Activated CD4-positive, CD25-positive, alpha-beta regulatory T cell (primary cell): ENCODE data around the gene UFD1.

Source experiments
- DNase-seq, 4 experiments: peaks; one replicate each; lab custom pipeline; 2025; lab: John Stamatoyannopoulos, UW

The UFD1 gene, protein sequence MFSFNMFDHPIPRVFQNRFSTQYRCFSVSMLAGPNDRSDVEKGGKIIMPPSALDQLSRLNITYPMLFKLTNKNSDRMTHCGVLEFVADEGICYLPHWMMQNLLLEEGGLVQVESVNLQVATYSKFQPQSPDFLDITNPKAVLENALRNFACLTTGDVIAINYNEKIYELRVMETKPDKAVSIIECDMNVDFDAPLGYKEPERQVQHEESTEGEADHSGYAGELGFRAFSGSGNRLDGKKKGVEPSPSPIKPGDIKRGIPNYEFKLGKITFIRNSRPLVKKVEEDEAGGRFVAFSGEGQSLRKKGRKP

DNA sequence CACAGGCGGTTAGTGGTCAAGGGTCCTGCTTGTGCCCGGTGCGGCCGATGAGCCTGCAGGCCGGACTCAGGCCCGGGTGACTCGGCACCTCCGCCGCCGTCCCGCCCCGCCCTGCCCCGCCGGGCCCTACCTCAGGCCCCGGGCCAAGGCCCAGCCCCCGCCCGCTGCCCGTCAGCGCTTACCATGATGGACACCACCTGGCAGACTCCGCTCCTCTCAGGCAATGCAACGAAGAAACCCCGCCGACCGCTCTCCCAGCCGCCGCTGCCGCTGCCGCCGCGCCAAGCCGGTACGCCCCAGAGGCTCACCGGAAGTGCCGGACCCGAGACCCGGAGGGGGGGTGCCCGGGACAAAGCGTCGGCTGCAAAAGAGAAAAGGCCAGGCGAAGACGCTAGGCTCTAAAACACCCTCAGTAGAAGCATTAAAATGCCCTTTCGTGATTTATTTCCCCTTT is at the start of gene UFD1:
TSS of gene UFD1 (minus strand) at position 293 of the 454 bp plus-strand sequence. CDS start at position 185, 108 bp downstream.
- DNase-seq: peak; percentile 59 to 70 (median 61)

DNA sequence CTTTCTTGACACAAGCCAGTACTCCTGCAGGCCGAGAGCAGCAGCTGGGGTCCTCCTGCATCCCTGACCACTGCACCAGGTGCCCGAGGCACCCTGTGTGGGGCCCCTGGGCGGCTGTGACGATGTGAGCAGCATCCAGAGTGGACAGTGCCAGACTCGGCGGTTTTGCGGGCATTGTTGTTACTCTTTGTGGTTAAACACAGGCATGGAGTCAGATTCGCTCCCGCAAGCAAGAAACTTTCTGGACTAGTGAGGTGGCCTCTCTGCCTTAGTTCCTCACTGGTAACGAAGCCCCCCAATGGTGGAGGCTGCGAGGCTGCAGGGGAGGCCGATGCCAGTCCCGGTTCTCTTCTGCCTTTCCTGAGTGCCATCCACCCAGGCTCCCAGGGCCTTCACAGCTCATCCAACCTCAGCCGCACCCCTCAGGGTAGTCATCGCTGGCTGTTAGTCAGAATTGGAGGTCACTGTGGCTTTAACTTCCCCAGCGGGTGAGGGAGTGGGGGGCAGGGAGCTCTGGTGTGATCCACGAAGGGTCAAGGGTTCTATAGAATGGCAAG is 48.9 kb upstream of the UFD1 start:
- no peak for DNase-seq

DNA sequence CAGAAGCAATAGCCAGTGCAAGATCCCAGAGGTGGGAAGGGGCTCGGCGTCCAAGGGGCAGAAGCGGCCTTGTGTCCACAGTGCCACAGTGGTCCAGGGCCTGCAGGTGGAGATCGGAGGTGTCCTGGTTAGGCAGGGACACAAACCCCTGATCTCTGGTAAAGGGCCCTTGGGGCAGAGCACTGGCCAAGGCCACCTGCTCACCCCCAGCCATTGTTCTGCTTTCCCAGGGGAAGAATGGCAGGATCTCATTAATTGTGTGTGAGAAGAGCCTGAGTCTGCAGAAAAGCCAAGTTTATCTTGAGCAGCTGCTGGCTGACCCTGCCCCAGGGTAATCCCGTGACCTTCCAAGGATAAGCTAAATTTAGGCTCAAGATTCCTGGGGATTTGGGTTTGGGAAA is 48.3 kb upstream of the UFD1 start:
- no peak for DNase-seq

DNA sequence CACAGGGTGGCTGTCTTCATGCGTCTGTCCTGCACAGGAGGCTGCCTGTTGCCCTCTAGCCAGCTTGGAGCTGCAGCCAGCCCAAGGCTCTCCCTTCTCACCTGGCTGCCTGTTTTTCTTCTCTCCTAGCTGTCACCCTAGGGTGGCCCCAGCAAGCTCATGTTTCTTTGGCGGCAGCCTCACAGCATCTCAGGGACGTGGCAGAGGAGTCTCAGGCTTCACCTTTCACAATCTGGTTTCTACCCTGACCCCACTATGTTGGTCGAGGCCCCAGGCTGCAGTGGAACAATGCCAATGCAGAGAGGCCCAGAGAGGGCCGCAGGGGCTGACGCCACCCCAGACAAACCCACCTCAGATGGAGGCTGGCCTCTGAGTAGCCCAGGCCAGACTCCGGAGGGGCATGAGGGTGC is 47.7 kb upstream of the UFD1 start:
- no peak for DNase-seq

DNA sequence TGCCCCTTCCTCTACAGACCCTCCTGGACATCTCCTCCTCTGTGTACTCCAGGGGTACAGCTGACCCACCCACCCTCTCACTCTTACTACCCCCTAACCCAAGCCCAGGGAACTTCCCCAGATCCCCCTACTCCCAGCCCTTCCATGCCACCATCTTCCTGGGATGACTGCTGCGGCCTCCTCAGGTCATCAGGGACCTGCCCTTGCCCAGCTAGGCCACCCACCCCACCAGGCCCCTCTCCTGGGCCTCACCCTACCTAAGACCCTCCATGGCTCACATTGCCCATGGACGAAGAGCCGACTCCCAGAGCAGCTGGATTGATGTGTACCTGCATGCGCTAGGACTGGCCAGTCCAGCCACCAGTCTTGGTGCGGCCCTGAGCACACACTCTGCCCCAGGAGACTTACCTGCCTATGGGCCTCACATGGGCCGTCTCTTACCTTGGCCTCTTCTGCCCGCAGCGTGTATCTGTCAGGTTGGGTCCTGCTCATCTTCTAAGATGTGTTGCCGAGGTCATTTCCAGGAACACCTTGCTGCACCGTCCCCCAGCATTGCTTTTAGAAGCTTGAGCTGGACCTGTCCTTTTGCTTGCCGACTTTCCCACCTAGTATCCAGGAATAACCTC is 47.2 kb upstream of the UFD1 start:
- no peak for DNase-seq

DNA sequence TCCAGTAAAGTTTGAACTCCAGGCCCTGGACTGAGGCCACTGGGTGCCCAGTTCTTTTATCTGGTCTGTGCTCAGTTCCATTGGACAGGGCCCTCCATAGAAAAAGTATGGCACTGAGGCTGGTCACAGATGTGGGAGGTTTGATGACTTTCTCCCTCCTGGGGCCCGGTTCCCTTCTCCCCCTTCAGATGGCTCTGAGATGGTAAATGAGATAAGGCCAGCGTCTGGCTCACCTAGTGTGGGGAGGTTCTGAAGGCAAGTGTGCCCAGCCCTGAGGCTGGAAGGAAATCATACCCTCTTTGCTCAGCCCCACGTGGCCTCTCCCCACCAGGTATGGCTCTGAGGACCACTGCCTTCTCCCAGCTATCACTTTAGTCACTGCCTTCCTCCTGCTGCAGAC is 46.7 kb upstream of the UFD1 start:
- no peak for DNase-seq

DNA sequence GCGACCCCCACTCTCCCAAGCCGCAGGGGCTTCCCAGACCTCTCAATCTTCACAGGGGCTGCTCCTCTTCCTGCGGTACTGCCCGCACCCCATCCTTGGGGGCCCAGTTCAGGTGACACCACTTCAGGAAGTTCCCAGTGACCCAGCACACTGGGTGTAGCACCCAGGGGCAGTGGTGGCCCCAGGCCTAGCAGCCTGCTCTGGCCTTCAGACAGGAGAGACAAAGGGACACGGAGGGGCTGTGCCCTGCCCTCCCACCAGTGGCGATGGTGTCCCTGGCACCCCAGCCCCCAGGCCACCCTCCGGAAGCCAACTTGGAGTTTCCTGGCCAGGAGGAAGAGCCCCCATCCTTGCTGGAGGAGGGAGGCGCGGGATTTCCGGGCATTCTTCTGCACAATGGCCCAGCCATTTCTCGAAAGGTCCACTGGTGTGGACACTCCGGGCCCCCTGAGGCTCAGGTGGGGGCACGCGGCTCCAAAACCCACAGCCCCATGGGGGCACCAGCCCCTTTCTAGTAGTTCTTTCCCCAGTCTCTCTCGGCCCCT is 46.2 kb upstream of the UFD1 start:
- no peak for DNase-seq

DNA sequence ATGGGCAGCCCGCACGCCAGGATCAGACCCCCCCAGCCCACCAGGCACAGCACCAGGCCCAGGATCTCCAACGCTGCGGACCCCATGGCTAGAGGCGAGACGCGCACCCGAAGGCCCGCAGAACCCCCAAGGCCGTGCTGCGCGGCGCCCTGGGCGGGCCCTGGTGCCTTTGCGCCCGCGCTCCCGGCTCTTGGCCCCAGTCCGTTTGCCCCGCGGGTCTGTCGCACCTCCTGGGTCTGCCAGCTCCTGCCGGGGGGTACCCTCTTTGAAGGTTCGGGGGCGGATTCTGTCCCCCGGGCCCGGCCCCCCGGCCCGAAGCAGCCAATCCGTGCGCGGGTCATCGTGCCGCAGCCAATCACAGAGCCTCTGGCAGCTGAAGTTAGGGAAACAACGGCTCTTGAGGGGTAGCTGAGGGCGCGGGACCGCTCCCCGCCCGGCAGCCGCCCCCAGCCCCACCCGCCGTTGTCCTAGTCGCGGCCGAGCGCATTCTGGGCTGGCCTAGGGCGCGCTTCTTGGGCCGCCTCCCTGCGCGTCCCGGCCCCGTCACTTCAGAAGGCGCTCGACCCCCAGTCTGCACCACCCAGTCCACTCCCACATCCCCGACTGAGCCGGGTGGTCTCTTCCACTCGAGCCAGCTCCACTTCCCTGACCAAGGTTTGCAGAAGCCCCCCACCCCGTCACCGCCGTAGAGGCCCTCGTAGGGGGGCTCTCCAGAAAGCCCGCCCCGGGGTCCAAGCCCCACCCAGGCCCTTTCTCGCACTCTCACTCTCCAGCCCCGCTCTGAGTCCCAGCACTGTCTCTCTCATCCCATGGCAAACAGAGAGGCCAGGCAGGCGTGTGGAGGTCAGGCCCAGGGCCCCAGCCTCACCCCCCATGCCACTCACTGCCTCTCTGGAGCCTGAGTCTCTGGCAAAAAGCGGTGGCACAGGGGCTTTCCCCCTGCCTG is 45.5 kb upstream of the UFD1 start, which contains the start of gene CLDN5:
TSS of gene CLDN5 (minus strand) at position 241 of the 946 bp plus-strand sequence. CDS start at position 86, 155 bp downstream.
- DNase-seq: no peak

DNA sequence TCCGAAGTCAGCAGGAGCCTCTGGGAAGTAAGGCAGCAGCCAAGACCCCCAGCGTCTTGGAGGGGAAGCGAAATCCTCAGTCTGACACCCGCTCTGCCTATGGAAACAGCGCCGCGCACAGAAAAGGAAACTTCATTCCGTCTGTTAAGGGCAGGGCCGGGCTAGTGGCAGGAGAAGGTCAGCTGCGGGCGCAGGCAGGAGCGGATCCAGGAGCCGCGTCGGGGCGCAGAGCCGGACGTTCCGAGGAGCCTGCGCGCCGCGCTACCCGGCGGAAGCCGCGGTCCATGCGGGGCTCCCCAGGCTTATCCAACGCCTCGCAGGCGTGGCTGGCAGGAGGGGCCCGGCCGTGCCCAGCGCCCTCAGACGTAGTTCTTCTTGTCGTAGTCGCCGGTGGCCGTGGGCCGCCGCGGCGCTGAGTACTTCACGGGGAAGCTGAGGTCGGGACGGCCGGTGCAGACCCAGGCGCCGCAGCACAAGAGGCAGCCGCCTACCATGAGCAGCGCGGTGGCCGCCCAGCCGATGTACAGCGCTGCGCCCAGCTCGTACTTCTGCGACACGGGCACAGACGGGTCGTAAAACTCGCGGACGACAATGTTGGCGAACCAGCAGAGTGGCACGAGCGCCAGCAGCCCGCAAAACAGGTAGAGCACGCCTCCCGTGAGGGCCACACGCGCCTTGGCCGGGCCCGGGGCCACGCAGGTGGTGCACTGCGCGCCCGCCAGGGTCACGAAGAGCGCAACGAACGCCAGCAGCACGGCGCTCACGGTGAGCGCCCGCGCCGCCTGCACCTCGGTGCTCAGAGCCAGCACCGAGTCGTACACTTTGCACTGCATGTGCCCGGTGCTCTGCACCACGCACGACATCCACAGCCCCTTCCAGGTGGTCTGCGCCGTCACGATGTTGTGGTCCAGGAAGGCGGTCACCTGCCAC is 44.5 kb upstream of the UFD1 start:
- no peak for DNase-seq

DNA sequence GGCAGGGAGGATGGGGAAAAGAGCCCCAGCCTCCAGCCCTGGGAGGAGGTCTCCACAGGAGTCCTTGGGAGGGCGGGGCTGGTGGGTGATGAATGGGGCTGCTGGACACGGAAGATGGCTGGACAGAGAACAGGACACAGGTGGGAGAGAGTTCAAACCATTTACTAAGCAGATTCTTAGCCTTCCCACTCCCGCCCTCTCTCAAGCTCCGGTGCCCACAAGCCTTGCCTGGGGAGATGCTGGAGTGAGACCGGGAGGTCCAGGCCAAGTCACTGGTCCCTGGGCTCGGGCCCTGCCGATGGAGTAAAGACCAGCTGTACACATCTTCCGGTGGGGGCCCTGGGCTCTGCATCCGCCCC is 43.9 kb upstream of the UFD1 start:
- no peak for DNase-seq

DNA sequence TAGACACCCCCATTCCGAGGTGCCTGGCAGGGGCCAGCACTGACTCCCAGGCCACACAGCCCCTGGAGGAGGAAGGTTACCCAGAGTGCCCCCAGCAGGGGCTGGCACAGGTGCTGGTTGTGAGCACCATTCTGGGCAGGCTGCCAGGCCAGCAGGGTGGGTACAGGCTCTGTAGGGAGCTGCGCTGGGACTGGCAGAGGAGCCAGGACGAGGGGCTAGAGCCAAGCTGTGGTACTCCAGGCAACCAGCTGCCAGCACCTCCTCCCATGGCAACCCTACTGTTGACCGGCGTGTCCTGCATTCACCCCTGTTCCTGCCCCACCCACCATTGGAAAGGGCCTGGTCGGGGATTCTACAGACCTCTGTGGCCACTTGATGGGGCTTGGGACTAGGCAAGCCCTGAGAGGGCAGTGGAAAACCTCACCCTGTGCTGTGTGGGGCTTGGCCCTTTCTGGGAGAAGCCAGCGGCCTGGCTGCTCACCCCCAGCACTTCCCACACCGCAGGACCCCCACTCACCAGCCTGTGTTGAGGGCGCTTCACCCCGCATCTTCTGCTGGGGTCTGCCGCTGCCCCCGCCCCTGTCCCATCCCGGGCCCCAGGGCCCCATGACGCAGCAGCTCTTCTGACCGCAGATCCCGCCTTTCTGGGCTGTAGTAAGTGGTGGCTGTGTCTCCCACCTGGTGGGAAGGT is 43.3 kb upstream of the UFD1 start:
- no peak for DNase-seq

DNA sequence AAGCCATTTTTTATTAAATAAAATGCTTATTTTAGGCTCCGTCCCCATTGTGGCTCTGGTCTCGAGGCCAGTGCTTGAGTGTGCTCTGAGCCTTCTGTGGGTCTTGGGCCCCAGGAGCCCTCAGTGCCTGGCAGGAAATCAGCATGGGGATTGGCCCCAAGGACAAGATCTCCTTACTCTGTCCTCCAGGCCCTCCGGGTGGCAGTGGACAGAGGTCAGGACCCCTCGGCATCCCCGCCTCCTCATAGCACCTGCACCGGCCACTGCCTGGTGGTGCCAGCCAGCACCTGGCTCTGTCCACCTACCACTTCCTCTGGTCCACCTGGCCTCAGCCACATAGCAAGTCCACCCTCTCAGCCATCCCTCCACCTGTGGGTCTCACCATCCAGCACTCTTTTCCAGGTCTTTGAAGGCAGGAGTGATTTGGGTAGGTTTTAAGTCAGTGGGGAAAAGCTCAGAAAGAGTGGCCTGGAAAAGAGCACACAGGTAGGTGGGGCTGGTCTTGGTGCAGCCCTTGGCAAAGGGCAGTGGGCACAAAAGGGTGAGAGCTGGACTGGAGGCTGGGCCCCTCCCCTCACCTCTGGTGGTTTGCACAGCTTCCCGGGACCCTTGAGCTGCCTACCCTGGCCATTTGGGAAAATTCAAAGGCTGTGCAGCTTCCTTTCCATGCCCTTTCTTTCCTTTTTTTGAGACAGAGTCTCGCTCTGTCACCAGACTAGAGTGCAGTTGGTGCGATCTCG is 41.7 kb upstream of the UFD1 start:
- DNase-seq: no peak

DNA sequence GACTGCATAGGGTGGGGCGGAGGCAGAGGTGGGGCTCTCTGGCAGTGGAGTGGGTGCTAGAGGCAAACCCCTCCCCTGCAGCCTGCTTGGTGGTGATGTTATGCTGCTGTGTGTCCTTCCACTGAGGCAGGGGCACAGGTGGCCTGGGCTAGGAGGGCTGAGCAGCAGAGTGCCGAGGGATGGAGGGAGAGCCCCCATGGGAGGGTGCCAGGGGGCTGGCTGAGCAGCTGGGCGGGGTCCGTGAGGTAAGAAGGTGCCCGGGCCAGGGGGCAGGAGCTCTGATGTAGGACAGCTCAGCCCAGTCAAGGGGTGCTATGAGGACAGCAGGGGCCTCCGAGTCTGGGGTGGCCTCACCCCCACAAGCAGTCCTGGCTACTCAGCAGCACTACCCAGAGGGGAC is 41.0 kb upstream of the UFD1 start:
- DNase-seq: no peak

DNA sequence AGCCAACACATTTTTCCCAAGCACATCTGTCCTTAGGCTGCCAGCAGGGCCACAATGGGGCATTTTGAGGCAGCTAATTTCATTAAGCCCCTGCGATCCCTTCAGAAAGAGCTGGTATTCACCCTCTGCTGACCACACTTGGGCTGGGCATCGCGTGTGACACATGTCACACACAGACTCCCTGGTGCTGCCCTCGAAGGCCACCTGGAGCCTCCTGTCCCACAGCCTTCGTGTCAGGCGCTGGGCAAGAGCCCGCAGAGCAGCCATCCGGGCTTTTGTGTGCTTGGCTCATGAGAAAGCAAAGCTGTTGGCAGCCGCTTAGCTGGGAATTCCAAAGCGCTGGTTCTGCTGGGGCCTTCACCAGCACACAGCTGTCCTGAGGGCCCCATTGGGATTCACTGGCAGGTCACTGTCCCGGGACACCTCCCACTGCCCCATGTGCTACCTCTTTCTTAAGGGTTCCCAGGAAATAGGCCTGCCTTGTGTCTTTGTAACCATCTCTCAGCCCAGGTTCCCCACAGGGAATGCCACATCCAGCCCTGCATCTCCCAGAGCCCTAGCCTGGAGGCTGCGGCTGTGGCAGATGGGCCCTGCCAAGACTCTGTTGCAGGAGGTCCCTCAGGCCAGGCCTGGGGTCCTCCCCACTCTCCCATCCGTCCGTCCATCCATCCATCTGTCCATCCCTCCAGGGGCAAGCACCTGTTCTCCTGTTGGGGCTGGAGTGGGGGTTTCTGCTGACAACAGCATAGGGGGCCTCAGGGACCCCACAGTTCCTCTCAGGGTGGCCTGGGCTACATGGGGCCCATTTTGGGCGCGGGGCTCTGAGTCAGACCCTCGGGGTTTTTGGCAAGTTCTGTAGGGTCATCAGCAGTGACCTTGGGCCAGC is 40.3 kb upstream of the UFD1 start:
- DNase-seq: no peak

DNA sequence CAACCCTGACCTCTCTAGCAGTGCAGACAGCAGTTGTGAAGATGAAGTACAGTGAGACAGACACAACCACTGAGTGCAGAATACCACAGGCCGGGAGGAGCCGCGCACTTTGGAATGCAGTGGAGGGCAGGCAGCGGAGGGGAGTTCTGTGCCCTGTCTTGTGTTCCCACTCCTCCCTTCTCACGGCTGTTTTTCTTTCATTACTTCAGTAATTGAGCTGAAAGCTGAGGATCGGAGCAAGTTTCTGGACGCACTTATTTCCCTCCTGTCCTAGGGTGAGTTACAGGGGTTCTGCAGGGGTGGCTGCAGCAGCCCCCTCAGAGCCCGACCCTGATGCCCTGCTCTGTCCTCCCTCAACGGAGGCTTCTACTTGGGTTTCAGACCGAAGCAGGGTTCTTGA is 39.6 kb upstream of the UFD1 start:
- DNase-seq: no peak

DNA sequence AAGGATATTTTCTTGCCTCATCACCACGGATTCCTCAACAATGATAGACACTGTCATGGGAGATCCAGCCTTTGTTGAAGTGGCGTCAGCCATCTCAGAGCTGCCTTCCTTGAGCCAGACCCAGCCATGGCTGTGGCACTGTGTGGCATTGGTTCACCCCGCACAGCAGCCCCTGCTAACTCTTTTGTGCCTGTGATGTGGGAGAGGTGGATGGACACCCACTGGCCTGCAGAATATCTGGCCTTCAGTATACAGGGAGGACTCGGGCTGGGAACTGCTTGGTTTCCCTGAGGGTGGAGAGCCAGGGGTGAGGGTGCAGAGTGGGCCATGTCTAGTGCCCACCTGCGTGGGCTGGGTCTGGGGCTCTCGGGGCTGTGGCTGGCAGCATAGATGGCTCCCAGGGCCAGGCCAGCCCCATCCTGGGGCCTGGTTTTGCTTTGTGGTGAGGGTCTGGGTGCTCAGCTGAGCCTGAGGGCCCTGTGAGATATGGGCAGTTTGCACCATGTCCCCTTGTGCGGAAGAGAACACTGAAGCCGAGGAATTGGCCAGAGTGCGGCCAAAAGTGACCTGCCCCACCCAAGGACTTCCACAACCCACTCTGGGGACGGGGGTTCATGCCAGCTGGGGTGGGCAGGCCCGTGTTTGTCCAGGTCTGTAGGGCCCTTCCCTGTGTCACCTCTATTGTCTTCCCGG is 39.1 kb upstream of the UFD1 start:
- no peak for DNase-seq

DNA sequence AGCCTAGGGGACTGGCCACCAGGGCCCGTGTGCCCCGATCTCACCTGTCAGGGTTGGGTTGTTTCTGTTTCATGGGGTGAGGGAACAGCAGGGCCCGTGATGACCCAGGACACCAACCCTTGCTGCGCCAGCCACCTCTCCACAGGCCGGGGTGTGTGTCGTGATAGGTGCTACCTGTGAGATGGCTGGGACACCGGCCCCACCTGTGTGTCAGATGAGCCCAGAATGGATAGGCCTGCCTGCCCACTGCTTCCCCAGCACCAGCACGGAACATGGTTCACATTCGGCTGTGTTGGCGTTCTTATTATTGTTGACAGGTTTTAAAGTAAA is 38.1 kb upstream of the UFD1 start:
- no peak for DNase-seq
